ENCODE data around the gene PLAC9. TPM values are rescaled to one million over a fixed set of nuclear protein-coding genes. Genes with fewer than 3 reads are reported as not detected.
"Not testable (repeated sequence)": the region's sequence is repeated elsewhere in the genome, so short reads cannot be mapped to it uniquely, and the experiment has no call there.

The PLAC9 gene
- total RNA-seq, result not detected in 2 replicates

- intact Hi-C loops (cut with micrococcal nuclease), result no loop called here
Observed at GRCh38 chr10:80132299-80133139, at the start of gene PLAC9. Gene PLAC9 (plus strand): TSS chr10:80132730. CDS start chr10:80132763, 33 bp downstream.

- intact Hi-C loops (cut with micrococcal nuclease), result no loop called here
Observed at GRCh38 chr10:80090121-80090520, 42.4 kb upstream of the PLAC9 start.

GRCh38 chr10:80094231-80094630 is 38.3 kb upstream of the PLAC9 start:
- intact Hi-C loops (cut with micrococcal nuclease), result no loop called here

GRCh38 chr10:80098272-80098671 is 34.3 kb upstream of the PLAC9 start:
- intact Hi-C loops (cut with micrococcal nuclease), result not testable (repeated sequence)

GRCh38 chr10:80099295-80099694 is 33.2 kb upstream of the PLAC9 start:
- intact Hi-C loops (cut with micrococcal nuclease), result not testable (repeated sequence)

GRCh38 chr10:80100116-80100515 is 32.4 kb upstream of the PLAC9 start:
- intact Hi-C loops (cut with micrococcal nuclease), result no loop called here

- intact Hi-C loops (cut with micrococcal nuclease), result no loop called here
Observed at GRCh38 chr10:80100861-80101695, 31.5 kb upstream of the PLAC9 start.

GRCh38 chr10:80104066-80104926 is 28.2 kb upstream of the PLAC9 start:
- intact Hi-C loops (cut with micrococcal nuclease), result no loop called here

GRCh38 chr10:80108576-80109239 is 23.8 kb upstream of the PLAC9 start:
- intact Hi-C loops (cut with micrococcal nuclease), result no loop called here

- intact Hi-C loops (cut with micrococcal nuclease), result no loop called here
Observed at GRCh38 chr10:80110986-80111385, 21.5 kb upstream of the PLAC9 start.

- intact Hi-C loops (cut with micrococcal nuclease), result no loop called here
Observed at GRCh38 chr10:80118669-80119068, 13.9 kb upstream of the PLAC9 start.

- intact Hi-C loops (cut with micrococcal nuclease), result no loop called here
Observed at GRCh38 chr10:80122110-80122710, 10.3 kb upstream of the PLAC9 start.

- intact Hi-C loops (cut with micrococcal nuclease), result no loop called here
Observed at GRCh38 chr10:80122746-80123145, 9.8 kb upstream of the PLAC9 start.

- intact Hi-C loops (cut with micrococcal nuclease), result no loop called here
Observed at GRCh38 chr10:80126876-80127275, 5.7 kb upstream of the PLAC9 start.

GRCh38 chr10:80131499-80131901 is 1.0 kb upstream of the PLAC9 start:
- intact Hi-C loops (cut with micrococcal nuclease), result loop anchor here (2.0 kb wide), 1 partner anchor 73 kb away; no protein-coding TSS in a partner anchor

GRCh38 chr10:80133206-80133605 is 676 bp downstream of the PLAC9 start:
- intact Hi-C loops (cut with micrococcal nuclease), result no loop called here

- intact Hi-C loops (cut with micrococcal nuclease), result not testable (repeated sequence)
Observed at GRCh38 chr10:80133687-80134086, 1.2 kb downstream of the PLAC9 start.

- intact Hi-C loops (cut with micrococcal nuclease), result no loop called here
Observed at GRCh38 chr10:80136134-80136571, 3.6 kb downstream of the PLAC9 start.

- intact Hi-C loops (cut with micrococcal nuclease), result no loop called here
Observed at GRCh38 chr10:80137031-80137862, 4.7 kb downstream of the PLAC9 start.

Data from T-helper 1 cell treated with Interleukin-12 subunit alpha and Interleukin-12 subunit beta and Interleukin-4 antibody, amounts not matched to agents 30 ng/mL and 1 ng/mL, for 36 hours (primary cell).